Measurements from ENCODE around the gene CACNA2D3.

DNA sequence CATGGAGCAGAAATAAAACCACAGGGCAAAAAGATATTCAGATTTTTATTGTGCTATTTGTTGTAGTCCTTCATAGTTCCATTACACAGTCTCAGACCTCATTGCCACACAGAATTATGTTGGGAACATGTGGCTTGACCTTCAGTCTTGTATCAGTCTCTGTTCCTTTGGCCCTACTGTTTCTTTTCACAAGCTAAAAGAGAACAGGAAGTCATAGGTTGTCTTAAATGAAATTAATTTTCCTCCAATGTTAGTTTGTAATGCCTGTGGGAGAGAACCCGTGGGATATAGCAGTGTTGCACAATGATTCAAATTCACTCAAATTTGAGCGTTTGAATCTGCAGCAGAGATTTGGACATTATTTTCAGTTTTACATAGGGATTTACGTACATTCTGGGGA is 445.6 kb downstream of the CACNA2D3 start:
- no peak for TF ChIP-seq CTCF (conservative IDR thresholded peaks at IDR 0.05)
- no peak for TF ChIP-seq EZH2 (IDR thresholded peaks at IDR 0.05; ENCODE audit: low read depth)

Data from PC-9 (cell line).